Ishikawa (cell line): ENCODE results near the gene MAPK12.

Source experiments
- CEBPB ChIP-seq: IDR thresholded peaks from 2 replicates; pipeline ENCODE4 v1.6.1; 2012
- CREB1 ChIP-seq: IDR thresholded peaks from 2 replicates; pipeline ENCODE4 v1.6.1; 2012; ENCODE audit warnings: low read depth
- EGR1 ChIP-seq: IDR thresholded peaks from 2 replicates; pipeline ENCODE4 v1.6.1; 2012
- EP300 ChIP-seq: IDR thresholded peaks from 2 replicates; pipeline ENCODE4 v1.6.1; 2012; ENCODE audit warnings: borderline replicate concordance
- FOXM1 ChIP-seq: IDR thresholded peaks from 2 replicates; pipeline ENCODE4 v1.6.1; 2012; ENCODE audit warnings: low read depth, borderline replicate concordance
- MAX ChIP-seq: IDR thresholded peaks from 2 replicates; pipeline ENCODE4 v1.6.1; 2012
- NFIC ChIP-seq: IDR thresholded peaks from 2 replicates; pipeline ENCODE4 v1.6.1; 2012
- RAD21 ChIP-seq: IDR thresholded peaks from 2 replicates; pipeline ENCODE4 v1.6.1; 2012; ENCODE audit warnings: low read depth
- REST ChIP-seq: IDR thresholded peaks from 2 replicates; pipeline ENCODE4 v1.6.1; 2012; ENCODE audit warnings: low read depth, mild to moderate bottlenecking
- TAF1 ChIP-seq: IDR thresholded peaks from 2 replicates; pipeline ENCODE4 v1.6.1; 2012; ENCODE audit warnings: low read depth, mild to moderate bottlenecking
- TCF12 ChIP-seq: IDR thresholded peaks from 2 replicates; pipeline ENCODE4 v1.6.1; 2012; ENCODE audit warnings: low read depth
- TEAD4 ChIP-seq: IDR thresholded peaks from 2 replicates; pipeline ENCODE4 v1.6.1; 2012
- USF1 ChIP-seq: IDR thresholded peaks from 2 replicates; pipeline ENCODE4 v1.6.1; 2012
- YY1 ChIP-seq: IDR thresholded peaks from 2 replicates; pipeline ENCODE4 v1.6.1; 2012; ENCODE audit warnings: low read depth
- ZBTB7A ChIP-seq: IDR thresholded peaks from 2 replicates; pipeline ENCODE4 v1.6.1; 2012; ENCODE audit warnings: low read depth

MAPK12 gene

GRCh38 chr22:50225200-50225969 is 36.1 kb downstream of the MAPK12 start:
- TF ChIP-seq RAD21 (no peak), USF1 (no peak), YY1 (no peak), CEBPB (no peak), TCF12 (no peak), MAX (no peak), TAF1 (no peak), CREB1 (no peak), FOXM1 (no peak), ZBTB7A (no peak; the same call in 1 of the 2 replicates), REST (no peak), EGR1 (no peak), EP300 (no peak), TEAD4 (no peak), NFIC (no peak)

GRCh38 chr22:50224071-50224470 is 37.4 kb downstream of the MAPK12 start:
- TF ChIP-seq EGR1 (no peak), EP300 (no peak), RAD21 (no peak), FOXM1 (no peak), CEBPB (no peak), YY1 (no peak), ZBTB7A (no peak), MAX (no peak), USF1 (no peak), TAF1 (no peak), TCF12 (no peak), NFIC (no peak), CREB1 (no peak), REST (no peak), TEAD4 (no peak)

GRCh38 chr22:50222508-50222907 is 39.0 kb downstream of the MAPK12 start:
- TF ChIP-seq CEBPB (no peak), TAF1 (no peak), USF1 (no peak), EP300 (no peak), YY1 (no peak), NFIC (no peak), MAX (no peak), RAD21 (no peak), TCF12 (no peak), FOXM1 (no peak), TEAD4 (no peak), REST (no peak), CREB1 (no peak), EGR1 (no peak), ZBTB7A (no peak)
